Mucosa of stomach (tissue), 1 donor: ENCODE results near the gene NAGLU.
"Not testable (repeated sequence)": the region's sequence is repeated elsewhere in the genome, so short reads cannot be mapped to it uniquely, and the experiment has no call there.

Experiments used
- H3K27me3 ChIP-seq: one replicate; pipeline ENCODE4 v1.7.0; 2013; ENCODE audit warnings: mild to moderate bottlenecking, low read length; ENCODE audit not compliant: control insufficient read depth, insufficient read depth
- H3K36me3 ChIP-seq: one replicate; pipeline ENCODE4 v1.7.0; 2013; ENCODE audit warnings: low read length; ENCODE audit not compliant: control insufficient read depth, insufficient read depth
- H3K4me1 ChIP-seq: one replicate; pipeline ENCODE4 v1.7.0; 2013; ENCODE audit warnings: mild to moderate bottlenecking, low read length; ENCODE audit not compliant: control insufficient read depth, insufficient read depth
- H3K4me3 ChIP-seq: one replicate; pipeline ENCODE4 v1.7.0; 2013; ENCODE audit warnings: low read length
- H3K9ac ChIP-seq: one replicate; pipeline ENCODE4 v1.7.0; 2013; ENCODE audit warnings: mild to moderate bottlenecking, low read length, moderate library complexity
- H3K9me3 ChIP-seq: one replicate; pipeline ENCODE4 v1.7.0; 2013; ENCODE audit warnings: mild to moderate bottlenecking, low read length, moderate library complexity; ENCODE audit not compliant: control insufficient read depth
- donor health status: Pancreatic carcinoma.

The NAGLU gene

DNA sequence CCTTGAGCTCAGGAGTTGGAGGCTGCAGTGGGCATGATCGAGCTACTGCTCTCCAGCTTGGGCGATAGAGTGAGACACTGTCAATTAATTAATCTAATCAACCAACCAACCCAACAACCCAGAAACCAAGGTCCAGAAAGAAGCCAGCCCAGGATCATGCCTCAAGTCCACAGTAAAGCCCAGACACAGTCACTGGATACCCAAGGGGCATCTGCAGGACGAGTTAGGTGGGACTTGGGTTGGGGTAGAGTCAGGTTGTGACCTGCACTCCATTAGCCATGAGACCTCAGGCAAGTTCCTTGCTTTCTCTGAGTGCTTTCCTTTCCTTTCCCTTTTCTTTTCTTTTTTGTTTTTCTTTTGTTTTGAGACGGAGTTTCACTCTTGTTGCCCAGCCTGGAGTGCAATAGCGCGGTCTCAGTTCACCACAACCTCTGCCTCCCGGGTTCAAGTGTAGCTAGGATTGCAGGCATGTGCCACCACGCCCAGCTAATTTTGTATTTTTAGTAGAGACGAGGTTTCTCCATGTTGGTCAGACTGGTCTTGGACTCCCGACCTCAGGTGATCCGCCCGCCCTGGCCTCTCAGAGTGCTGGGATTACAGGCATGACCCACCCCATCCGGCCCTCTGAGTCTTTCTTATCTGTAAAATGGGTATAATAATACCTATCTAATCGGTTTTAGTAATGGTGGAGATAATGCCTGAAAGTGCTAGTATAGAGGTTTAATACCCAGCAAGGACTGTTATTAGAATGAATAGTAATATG lies 13.1 kb downstream of the NAGLU start:
- Histone ChIP-seq H3K9ac (no peak overlapping the region), H3K36me3 (no peaks in the 10 kb centered on the region), H3K27me3 (no peaks in the 10 kb centered on the region), H3K4me3 (no peak overlapping the region), H3K9me3 (no peaks in the 10 kb centered on the region), H3K4me1 (peaks cover 21% of the 10 kb centered on the region)

GRCh38 chr17:42552736-42553135 lies 16.7 kb downstream of the NAGLU start, which contains the start of gene HSD17B1:
TSS of gene HSD17B1 (plus strand) at chr17:42552923. CDS start at chr17:42552934, 11 bp downstream.
- H3K4me1 ChIP-seq = peaks cover 27% of the 10 kb centered on the region
- H3K4me3 ChIP-seq, H3K27me3 ChIP-seq, H3K36me3 ChIP-seq, H3K9me3 ChIP-seq: not testable (repeated sequence)
- H3K9ac ChIP-seq = peak within 1 kb of the TSS; percentile 95

- H3K9me3 ChIP-seq = no peaks in the 10 kb centered on the region
- H3K36me3 ChIP-seq = no peaks in the 10 kb centered on the region
- H3K9ac ChIP-seq = no peak overlapping the region
- no peak overlapping the region for H3K4me3 ChIP-seq
- no peaks in the 10 kb centered on the region for H3K27me3 ChIP-seq
- peaks cover 23% of the 10 kb centered on the region for H3K4me1 ChIP-seq
Observed at GRCh38 chr17:42553161-42553818, 17.2 kb downstream of the NAGLU start.

- peaks cover 24% of the 10 kb centered on the region for H3K4me1 ChIP-seq
- H3K9me3 ChIP-seq = no peaks in the 10 kb centered on the region
- H3K9ac ChIP-seq = peak overlapping the region; percentile 95
- H3K27me3 ChIP-seq = no peaks in the 10 kb centered on the region
- peak overlapping the region; percentile 66 for H3K4me3 ChIP-seq
- H3K36me3 ChIP-seq = no peaks in the 10 kb centered on the region
Observed at GRCh38 chr17:42553866-42554249, 17.8 kb downstream of the NAGLU start.

GRCh38 chr17:42554250-42555121 lies 18.4 kb downstream of the NAGLU start:
- H3K27me3 ChIP-seq = no peaks in the 10 kb centered on the region
- H3K4me1 ChIP-seq = peaks cover 26% of the 10 kb centered on the region
- H3K9me3 ChIP-seq = no peaks in the 10 kb centered on the region
- H3K36me3 ChIP-seq = no peaks in the 10 kb centered on the region
- H3K4me3 ChIP-seq = peak overlapping the region; percentile 66
- peak overlapping the region; percentile 95 for H3K9ac ChIP-seq

- Histone ChIP-seq H3K27me3 (no peaks in the 10 kb centered on the region), H3K4me3 (peak overlapping the region; percentile 66), H3K9ac (peak overlapping the region; percentile 95), H3K4me1 (peaks cover 30% of the 10 kb centered on the region), H3K36me3 (no peaks in the 10 kb centered on the region), H3K9me3 (no peaks in the 10 kb centered on the region)
Observed at GRCh38 chr17:42555122-42555622, 19.1 kb downstream of the NAGLU start.

GRCh38 chr17:42555961-42556617 lies 20.0 kb downstream of the NAGLU start:
- peaks cover 30% of the 10 kb centered on the region for H3K4me1 ChIP-seq
- H3K9ac ChIP-seq, H3K27me3 ChIP-seq, H3K9me3 ChIP-seq, H3K4me3 ChIP-seq, H3K36me3 ChIP-seq: not testable (repeated sequence)

DNA sequence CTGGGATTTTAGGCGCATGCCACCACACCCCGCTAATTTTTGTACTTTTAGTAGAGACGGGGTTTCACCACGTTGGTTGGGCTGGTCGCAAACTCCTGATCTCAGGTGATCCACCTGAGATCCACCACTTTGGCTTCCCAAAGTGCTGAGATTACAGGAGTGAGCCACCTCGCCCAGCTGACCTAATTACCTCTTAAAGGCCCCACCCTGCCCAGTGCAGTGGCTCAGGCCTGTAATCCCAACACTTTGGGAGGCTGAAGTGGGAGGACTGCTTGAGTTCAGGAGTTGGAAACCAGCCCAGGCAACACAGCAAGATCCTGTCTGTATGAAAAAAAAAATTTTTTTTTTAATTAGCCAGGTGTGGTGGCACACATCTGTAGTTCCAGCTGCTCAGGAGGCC lies 23.0 kb downstream of the NAGLU start:
- Histone ChIP-seq H3K27me3 (no peaks in the 10 kb centered on the region), H3K36me3 (no peaks in the 10 kb centered on the region), H3K9me3 (no peaks in the 10 kb centered on the region), H3K4me1 (peaks cover 41% of the 10 kb centered on the region), H3K9ac (no peak overlapping the region), H3K4me3 (no peak overlapping the region)

GRCh38 chr17:42560246-42560645 lies 24.2 kb downstream of the NAGLU start:
- Histone ChIP-seq H3K27me3 (no peaks in the 10 kb centered on the region), H3K4me1 (peaks cover 42% of the 10 kb centered on the region), H3K4me3 (no peak overlapping the region), H3K36me3 (peaks cover 9% of the 10 kb centered on the region), H3K9ac (peak overlapping the region; percentile 15), H3K9me3 (no peaks in the 10 kb centered on the region)

DNA sequence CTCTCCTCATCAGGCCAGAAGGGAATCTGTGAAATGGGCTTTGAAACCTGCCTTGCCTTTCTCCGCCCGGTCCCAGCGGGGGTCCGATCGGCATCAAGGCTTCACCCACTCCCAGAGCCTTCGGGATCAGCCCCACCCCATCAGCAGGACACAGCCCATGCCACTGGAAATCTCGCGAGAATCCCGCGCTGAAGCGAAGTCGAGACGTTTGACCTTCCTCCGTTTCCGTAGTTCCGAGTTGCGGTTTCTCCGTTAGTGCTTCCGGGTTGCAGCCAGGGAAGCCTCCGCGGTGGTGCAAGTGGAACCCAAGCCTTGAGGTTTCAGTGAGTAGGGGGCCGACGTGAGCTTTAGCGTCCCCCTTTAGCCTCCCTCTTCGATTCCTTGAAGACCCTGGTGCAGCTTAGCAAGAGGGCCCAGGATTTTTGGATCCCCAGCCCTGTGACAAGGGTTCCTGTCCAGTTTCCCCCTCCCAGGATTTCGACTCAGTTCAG lies 25.9 kb downstream of the NAGLU start, which contains the start of gene COASY:
TSS of gene COASY (plus strand) at position 252 of the 491 bp plus-strand sequence. CDS start 475 bp downstream, outside the sequence.
- Histone ChIP-seq H3K4me3 (peak within 1 kb of the TSS; percentile 53), H3K9me3 (no peaks in the 10 kb centered on the region), H3K36me3 (peaks cover 9% of the 10 kb centered on the region), H3K9ac (peak within 1 kb of the TSS; percentile 84), H3K27me3 (no peaks in the 10 kb centered on the region), H3K4me1 (peaks cover 45% of the 10 kb centered on the region)

DNA sequence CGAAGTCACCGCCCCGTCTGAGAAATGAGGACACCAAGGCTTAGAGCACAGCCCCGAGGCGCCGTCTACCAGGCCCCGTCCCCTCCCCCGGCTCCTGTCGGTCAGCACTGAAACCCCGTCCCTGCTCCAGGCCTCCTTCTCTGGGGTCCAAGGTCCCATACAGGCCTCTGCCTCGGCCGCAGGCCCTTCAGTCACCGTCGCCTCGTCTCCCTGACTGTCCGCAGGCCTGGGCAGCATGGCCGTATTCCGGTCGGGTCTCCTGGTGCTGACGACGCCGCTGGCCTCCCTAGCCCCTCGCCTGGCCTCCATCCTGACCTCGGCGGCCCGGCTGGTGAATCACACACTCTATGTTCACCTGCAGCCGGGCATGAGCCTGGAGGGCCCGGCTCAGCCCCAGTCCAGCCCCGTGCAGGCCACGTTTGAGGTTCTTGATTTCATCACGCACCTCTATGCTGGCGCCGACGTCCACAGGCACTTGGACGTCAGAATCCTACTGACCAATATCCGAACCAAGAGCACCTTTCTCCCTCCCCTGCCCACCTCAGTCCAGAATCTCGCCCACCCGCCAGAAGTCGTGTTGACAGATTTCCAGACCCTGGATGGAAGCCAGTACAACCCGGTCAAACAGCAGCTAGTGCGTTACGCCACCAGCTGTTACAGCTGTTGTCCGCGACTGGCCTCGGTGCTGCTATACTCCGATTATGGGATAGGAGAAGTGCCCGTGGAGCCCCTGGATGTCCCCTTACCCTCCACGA lies 26.5 kb downstream of the NAGLU start:
- Histone ChIP-seq H3K36me3 (peaks cover 9% of the 10 kb centered on the region), H3K4me1 (peaks cover 47% of the 10 kb centered on the region), H3K27me3 (no peaks in the 10 kb centered on the region), H3K4me3 (peak overlapping the region; percentile 53), H3K9me3 (no peaks in the 10 kb centered on the region), H3K9ac (peak overlapping the region; percentile 84)
